HG03025 (cell line): ENCODE data around the gene KCNC3.
A peak's percentile ranks its signal among the peaks of the same experiment; 100 is the strongest.
"Not testable (repeated sequence)": the region's sequence is repeated elsewhere in the genome, so short reads cannot be mapped to it uniquely, and the experiment has no call there.

ENCODE experiments used
- ATAC-seq: cut with Tn5 transposase; IDR thresholded peaks from one replicate; pipeline ENCODE4 v1.9.1; 2021; ENCODE audit warnings: mild to moderate bottlenecking, moderate library complexity; ENCODE audit not compliant: unreplicated experiment, low FRiP score

KCNC3 gene

GRCh38 chr19:50356691-50357177 is 27.6 kb upstream of the KCNC3 start:
- ATAC-seq: no peak

- ATAC-seq: not testable (repeated sequence)
Measured at GRCh38 chr19:50353487-50353880, 24.3 kb upstream of the KCNC3 start.

DNA sequence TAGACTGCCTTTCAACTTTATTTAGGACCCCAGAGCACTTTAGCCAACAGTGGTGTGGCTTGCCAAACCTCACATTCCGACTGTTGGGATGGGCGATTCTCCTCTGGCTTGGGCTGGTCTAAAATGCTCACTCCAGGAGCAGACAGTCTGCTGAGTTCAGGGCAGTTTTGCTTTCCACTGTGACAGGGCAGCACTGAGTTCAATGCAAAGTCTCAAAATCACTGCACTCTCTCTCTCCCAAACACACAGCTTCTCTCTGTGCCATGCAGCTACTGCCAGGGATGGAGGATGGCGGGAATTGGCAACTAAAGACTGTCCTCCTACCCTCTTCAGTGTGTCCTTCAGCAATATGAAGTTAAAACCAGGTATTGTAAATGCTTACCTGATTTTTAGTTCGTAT is 23.1 kb upstream of the KCNC3 start:
- ATAC-seq: no peak

DNA sequence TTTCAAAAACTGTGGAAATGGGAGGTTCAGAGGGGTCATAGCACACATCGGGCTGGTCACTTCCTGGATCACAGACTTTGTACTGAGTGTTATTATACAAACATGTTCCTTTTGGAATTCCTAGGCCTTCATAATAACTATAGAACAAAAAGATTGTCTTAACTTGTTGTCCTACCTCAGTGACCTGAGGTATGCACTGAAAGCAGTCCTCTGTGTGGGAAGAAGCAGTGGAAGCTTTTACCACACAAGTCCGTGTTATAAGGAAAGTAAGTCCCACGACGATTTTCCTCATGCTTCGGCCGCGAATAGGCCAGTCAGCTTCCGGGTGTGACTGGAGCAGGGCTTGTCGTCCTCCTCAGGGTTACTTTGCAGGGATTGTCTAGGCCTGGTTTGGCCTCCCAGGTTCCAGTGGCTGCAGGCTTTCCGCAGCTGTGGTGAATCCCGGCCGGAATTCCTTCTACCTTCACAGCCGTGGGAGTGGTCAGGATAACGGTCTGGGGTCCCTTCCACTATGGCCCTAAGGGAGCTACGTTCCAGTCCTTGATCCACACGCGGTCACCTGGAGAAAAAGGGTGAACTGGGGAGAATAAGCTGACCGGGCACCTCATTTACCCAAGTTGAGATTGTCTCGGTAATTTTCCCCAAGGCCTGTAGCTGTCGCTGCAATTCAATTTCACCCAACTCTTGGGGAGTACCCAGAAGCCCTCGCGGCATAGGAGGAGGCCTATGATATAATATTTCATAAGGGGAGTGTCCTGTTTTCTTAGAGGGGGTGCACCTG is 20.3 kb upstream of the KCNC3 start:
- ATAC-seq: no peak

DNA sequence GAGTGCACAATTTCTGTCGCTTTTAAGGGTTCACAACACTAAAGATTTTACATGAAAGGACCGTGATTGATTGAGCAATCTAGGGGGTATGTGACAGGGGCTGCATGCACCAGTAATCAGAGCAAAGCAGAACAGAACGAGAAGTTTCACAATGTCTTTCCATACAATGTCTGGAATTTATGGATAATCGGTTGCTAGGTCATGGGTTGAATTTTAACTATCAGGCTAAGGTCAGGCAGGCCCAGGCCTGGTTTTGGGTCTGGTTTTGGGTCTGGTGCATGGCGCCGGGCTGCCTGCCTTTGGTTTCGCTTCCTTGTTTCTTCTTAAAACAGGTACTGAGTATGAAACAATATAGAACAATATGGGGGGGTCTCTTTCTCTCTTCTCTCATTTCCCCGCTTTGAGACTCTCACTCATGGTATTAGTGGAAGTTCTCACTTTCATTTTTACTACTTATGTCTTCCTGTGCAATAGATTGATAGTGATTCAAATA is 18.0 kb upstream of the KCNC3 start:
- ATAC-seq: not testable (repeated sequence)

DNA sequence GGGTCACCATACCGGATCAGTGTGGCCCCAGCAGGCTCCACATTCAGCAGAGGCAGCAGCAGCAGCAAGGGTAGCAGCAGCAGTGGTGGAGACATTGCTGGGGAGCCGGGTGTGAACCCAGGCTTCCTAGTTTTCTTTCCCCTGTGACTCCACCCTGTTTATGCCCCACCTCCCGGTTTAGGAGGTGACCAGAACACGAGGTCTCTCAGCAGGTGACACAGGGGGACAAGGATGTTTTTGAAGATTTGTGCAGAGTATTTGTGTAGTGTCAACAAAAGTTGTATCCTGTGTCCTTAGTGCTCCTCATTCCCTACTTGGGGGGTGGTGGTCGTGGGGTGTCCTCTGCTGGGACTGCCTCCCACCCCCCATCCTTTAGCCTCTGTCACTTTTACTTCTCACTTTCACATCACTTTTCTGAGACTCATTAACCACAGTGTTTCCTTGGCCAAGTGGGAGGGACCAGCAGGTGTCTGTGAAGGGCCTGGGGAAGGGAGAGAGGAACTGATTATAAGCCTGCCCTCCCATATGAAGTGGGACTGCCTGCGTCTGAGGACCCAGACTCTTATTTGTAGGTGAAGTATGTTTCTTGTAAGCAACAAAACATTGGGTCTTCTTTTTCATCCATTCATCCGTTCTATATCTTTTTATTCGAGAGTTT is 15.6 kb upstream of the KCNC3 start:
- peak; percentile 44 for ATAC-seq

DNA sequence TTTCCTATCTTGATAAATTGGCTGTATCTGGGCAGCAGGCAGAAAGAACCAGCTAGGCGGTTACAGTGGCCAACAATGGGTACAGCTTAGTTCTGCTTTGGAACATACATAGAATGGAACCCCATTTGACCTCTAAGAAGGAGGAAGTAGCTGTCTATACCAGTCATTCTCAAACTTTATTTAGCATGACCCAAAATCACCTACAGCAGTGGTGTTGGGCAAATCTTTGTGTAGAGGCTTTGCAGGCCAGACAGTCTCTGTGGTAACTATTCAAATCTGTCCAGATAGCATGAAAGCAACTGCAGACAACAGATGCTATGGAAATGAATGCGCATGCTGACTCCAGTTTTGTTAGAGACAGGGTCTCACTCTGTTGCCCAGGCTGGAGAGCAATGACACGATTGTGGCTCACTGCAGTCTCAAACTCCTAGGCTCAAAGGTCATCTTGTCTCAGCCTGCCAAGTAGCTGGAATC is 12.0 kb upstream of the KCNC3 start:
- ATAC-seq: no peak

DNA sequence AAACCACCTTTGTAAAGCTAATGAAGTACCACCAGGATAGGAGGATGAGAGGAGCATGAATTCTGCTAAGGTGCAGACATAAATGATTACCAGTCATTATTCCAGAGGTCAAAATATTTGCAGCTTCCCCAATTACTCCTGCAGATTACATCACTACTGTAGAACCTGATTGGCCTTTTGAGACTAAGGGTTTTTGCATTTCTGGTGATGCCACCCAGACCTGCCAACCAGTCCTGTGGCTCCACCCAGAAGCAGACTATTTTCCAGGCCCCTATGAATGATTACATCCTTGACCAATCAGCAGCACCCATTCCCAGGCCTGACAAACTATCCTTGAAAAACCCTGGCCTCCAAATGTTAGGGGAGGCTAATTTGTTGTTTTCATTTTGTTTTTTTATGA is 11.2 kb upstream of the KCNC3 start:
- ATAC-seq: no peak

GRCh38 chr19:50337031-50337430 is 7.9 kb upstream of the KCNC3 start:
- ATAC-seq: not testable (repeated sequence)

DNA sequence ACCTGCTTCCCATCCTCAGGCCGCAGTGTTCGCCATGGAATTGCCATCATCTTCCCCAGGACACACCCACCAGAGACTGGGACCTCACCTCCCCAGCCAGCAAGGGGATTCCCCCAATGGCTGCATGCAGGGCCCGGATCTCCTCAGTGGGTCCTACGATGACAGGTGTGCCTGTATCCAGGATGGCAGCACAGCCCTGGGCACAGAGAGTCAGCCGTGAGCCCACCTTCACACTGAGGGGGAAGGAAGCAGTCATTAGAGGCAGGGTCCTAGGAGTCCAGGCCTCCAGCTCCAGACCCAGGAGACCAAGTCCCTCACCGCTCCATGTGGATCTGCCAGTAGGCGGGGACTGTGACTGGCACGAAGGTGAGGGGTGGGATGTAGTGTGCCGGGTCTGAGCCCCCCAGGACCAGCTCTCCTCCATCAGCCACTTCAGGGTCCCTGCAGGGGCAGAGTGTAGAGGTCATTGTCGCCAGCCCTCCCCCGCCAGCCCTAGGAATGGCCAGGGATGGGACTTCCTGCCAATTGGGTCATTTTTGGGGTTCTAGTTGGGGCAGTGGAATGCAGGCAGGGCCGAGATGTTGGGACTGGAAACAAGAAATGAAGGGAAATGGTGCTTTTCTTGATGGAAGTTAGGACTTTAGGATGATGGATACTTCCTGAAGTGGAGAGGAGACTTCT is 5.7 kb upstream of the KCNC3 start:
- ATAC-seq: no peak

- peak; percentile 2 for ATAC-seq
Measured at GRCh38 chr19:50333737-50334617, 4.8 kb upstream of the KCNC3 start.

DNA sequence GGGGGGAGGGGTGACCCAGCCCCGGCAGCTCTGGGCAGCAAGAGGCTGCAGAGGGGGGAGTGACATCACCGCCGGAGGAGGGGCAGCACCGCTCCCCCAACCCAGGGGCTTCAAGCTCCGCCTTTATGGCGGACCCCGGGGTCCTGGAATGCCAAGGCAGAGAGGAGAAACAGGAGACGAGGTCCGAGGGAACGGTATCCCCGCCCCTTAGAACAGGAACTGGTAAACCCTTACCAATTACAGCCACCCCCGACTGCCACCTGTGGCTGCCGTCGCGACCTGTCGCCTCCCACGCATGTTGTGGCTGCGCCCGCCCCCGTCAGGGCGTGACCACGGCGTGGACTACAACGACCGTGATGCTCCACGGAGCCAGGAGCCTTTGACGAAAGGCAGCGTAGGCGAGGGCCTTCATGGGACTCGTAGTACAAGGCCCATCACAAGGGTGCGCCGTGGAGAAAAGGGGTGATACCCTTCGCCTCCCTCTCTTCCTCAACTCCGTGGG is 4.1 kb upstream of the KCNC3 start:
- peak; percentile 31 for ATAC-seq

GRCh38 chr19:50332244-50333038 is 3.3 kb upstream of the KCNC3 start:
- ATAC-seq: no peak

GRCh38 chr19:50331994-50332243 is 2.7 kb upstream of the KCNC3 start:
- ATAC-seq: no peak

DNA sequence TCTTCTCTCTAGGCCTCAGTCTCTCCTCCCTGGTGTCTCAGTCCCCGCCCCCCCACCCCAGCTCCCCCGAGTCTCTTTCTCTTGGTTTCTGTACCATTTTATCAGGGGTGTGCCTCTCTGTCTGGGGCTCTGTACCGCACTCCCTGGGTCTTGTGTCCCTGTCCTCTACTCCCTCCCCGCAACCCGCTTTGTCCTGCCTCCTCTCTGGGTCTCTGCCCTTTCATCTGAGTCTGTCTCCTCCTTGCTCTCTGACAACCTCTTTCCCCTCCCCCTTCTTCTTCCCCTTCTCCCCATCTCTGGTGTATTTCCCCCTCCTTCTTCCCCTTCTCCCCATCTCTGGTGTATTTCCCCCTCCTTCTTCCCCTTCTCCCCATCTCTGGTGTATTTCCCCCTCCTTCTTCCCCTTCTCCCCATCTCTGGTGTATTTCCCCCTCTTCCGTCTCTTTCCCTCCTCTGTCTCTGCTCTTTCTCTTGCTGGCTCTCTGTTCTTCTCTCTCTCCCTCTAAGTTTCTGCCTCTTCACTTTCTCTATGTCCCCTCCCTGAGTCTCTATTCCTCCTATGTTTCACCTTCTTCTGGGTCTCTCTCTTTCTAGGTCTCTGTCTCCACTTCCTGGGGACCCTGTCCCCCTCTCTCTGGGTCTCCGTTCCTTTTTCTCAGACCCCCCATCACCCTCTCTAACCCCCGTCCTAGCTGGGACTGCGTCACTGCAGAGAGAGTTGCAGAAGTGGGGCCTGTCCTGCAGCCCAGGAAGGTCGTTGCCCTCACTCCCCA is 2.2 kb upstream of the KCNC3 start:
- no peak for ATAC-seq

GRCh38 chr19:50330365-50331078 is 1.3 kb upstream of the KCNC3 start:
- ATAC-seq: no peak

GRCh38 chr19:50329926-50330294 is 733 bp upstream of the KCNC3 start:
- not testable (repeated sequence) for ATAC-seq

GRCh38 chr19:50328873-50329145 is 368 bp downstream of the KCNC3 start:
- peak; percentile 9 for ATAC-seq
